Adrenal gland (tissue), 12 donors: ENCODE results near the gene PTPRN2. TPM values are rescaled to one million over a fixed set of nuclear protein-coding genes. Genes with fewer than 3 reads are reported as not detected.

Source experiments
- DNase-seq, 7 donors: peaks; one replicate each; pipeline ENCODE4 v3.0.0-alpha.2; 2019 to 2020
- H3K27ac ChIP-seq, 5 donors: fragments of 200-600 bp; sonication (generic) in 4 of 5; 1 replicate in 3 of 5; 2 replicates in 2 of 5; pipeline versions ENCODE4 v1.5.1 to v1.8.0; 2016 to 2020; ENCODE audit warnings: mild to moderate bottlenecking in 1 of 5
- H3K27me3 ChIP-seq: fragments of 200-600 bp; 2 replicates; pipeline ENCODE4 v1.8.0; 2021
- H3K36me3 ChIP-seq, 2 donors: fragments of 200-600 bp; replicated peaks in 1 of 2; 1 replicate in 1 of 2; 2 replicates in 1 of 2; pipeline versions ENCODE4 v1.5.1 to v1.8.0; 2018 to 2022
- H3K4me1 ChIP-seq, 2 donors: fragments of 200-600 bp; replicated peaks in 1 of 2; 1 replicate in 1 of 2; 2 replicates in 1 of 2; pipeline versions ENCODE4 v1.5.1 to v1.8.0; 2018 to 2021
- H3K4me3 ChIP-seq, 4 donors: fragments of 200-600 bp; sonication (generic) in 3 of 4; one replicate each; pipeline ENCODE4 v1.5.1; 2016 to 2018
- H3K9me3 ChIP-seq, 3 donors: fragments of 200-600 bp; sonication (generic) in 1 of 3; replicated peaks in 1 of 3; 1 replicate in 2 of 3; 2 replicates in 1 of 3; pipeline versions ENCODE4 v1.5.1 to v1.8.0; 2016 to 2021
- CTCF ChIP-seq, 6 experiments: fragments of 450-650 bp in 4 of 6; fragments of 200-600 bp in 2 of 6; sonication (generic) in 1 of 6; IDR thresholded peaks; 1 replicate in 5 of 6; 2 replicates in 1 of 6; pipeline versions ENCODE4 v1.5.1 to v1.8.0; 2016 to 2021; ENCODE audit warnings: antibody characterized with exemption in 6 of 6, mild to moderate bottlenecking in 2 of 6, moderate library complexity in 1 of 6
- POLR2A ChIP-seq, 2 donors: fragments of 450-650 bp; IDR thresholded peaks; one replicate each; pipeline ENCODE4 v1.6.1; 2017; ENCODE audit warnings: antibody characterized with exemption in 2 of 2, mild to moderate bottlenecking in 2 of 2, moderate library complexity in 1 of 2
- WGBS, 4 donors: extraction: QIAGEN DNeasy Blood & Tissue Kit in 2 of 4; methylation state at CpG; one replicate each; pipeline versions ENCODE4 v1.1.5 to v1.1.7; 2013 to 2017; 5-methylcytosine and 5-hydroxymethylcytosine counted together
- intact Hi-C, 2 donors: fragments of 100-400 bp; cut with DNase I; formaldehyde crosslinking; loops; one replicate each; pipeline versions ENCODE4 v1.14.1 to v1.15.0; 2022 to 2023
- polyA plus RNA-seq, 3 donors: library from polyadenylated mRNA; stranded (reverse); fragments of 200-250 nt in 2 of 3; fragments of 350-450 nt in 1 of 3; fragmentation: Illumina TruSeq in 1 of 3; extraction: RNeasy Lipid Tissue Mini Kit (QIAGEN cat#74804) in 1 of 3; gene quantifications; one replicate each; pipeline ENCODE4 v1.2.3, GENCODE V29; 2013 to 2014
- total RNA-seq, 9 donors: library from RNA; depleted of rRNA in 4 of 9; stranded (reverse); fragments of >200 nt in 4 of 9; fragments of 120-200 nt in 1 of 9; fragmentation: NEBNext Ultra II Directional in 1 of 9; extraction: Animal tissue kit (Norgen Biotek cat#: 25700) in 1 of 9; gene quantifications; one replicate each; pipeline versions ENCODE4 v1.1.0 to v1.2.4, GENCODE V29; 2013 to 2023
- donor health status: healthy with polysubstance abuse.
- donor health status: Bipolar disorder and iron deficiency.
- donor health status: DM: yes; HTN: yes; CAD: no.
- donor health status: DM: no; HTN: no; CAD: no.
- donor health status: DM: no; HTN: no; CAD: no.
- donor health status: DM: yes; HTN: yes; CAD: no.

PTPRN2 gene
- total and polyA plus RNA-seq, 12 donors = 2.2 to 16.2 (median 3.4) TPM

- Histone ChIP-seq H3K27me3 (no peaks in the 10 kb centered on the region), H3K27ac (no peak overlapping the region), H3K4me3 (no peak overlapping the region), H3K4me1 (no peaks in the 10 kb centered on the region), H3K9me3 (no peaks in the 10 kb centered on the region), H3K36me3 (no peaks in the 10 kb centered on the region)
- TF ChIP-seq POLR2A (IDR thresholded peaks at IDR 0.05) (no peak), CTCF (IDR thresholded peaks at IDR 0.05) (no peak)
- WGBS, 4 donors = 66 to 81% (median 75%) methylated on average over 6 to 7 of the region's 7 CpGs
- intact Hi-C loops = no loop called here
- no peak for DNase-seq
These were observed 37.3 kb downstream of the PTPRN2 start for GRCh38 chr7:158550394-158550700.

GRCh38 chr7:158549616-158550393, 37.8 kb downstream of the PTPRN2 start:
- H3K4me3 ChIP-seq = no peak overlapping the region
- WGBS, 4 donors = 70 to 80% (median 74%) methylated on average over 11 to 36 of the region's 36 CpGs
- no peaks in the 10 kb centered on the region for H3K9me3 ChIP-seq
- DNase-seq = peak in 3 of 7 donors; percentile 16 to 33 (median 16)
- intact Hi-C loops = no loop called here
- no peaks in the 10 kb centered on the region for H3K4me1 ChIP-seq
- no peak overlapping the region for H3K27ac ChIP-seq
- TF ChIP-seq POLR2A (IDR thresholded peaks at IDR 0.05) (no peak), CTCF (IDR thresholded peaks at IDR 0.05) (no peak)
- H3K27me3 ChIP-seq = no peaks in the 10 kb centered on the region
- H3K36me3 ChIP-seq = no peaks in the 10 kb centered on the region

- WGBS, 4 donors = 63 to 78% (median 73%) methylated on average over 14 to 22 of the region's 22 CpGs
- no peaks in the 10 kb centered on the region for H3K27me3 ChIP-seq
- H3K4me1 ChIP-seq = no peaks in the 10 kb centered on the region
- no peak for TF ChIP-seq POLR2A (IDR thresholded peaks at IDR 0.05)
- TF ChIP-seq CTCF (IDR thresholded peaks at IDR 0.05) = no peak
- H3K36me3 ChIP-seq = no peaks in the 10 kb centered on the region
- no peak overlapping the region for H3K4me3 ChIP-seq
- no peak for DNase-seq
- intact Hi-C loops = no loop called here
- no peaks in the 10 kb centered on the region for H3K9me3 ChIP-seq
- H3K27ac ChIP-seq = no peak overlapping the region
These were observed 38.4 kb downstream of the PTPRN2 start for GRCh38 chr7:158549176-158549615.

GRCh38 chr7:158548726-158549125, 38.9 kb downstream of the PTPRN2 start:
- intact Hi-C loops = no loop called here

More at GRCh38 chr7:158548726-158549125, 38.9 kb downstream of the PTPRN2 start:
- Histone ChIP-seq H3K4me1 (no peaks in the 10 kb centered on the region), H3K27ac (no peak overlapping the region), H3K36me3 (no peaks in the 10 kb centered on the region), H3K27me3 (no peaks in the 10 kb centered on the region), H3K9me3 (no peaks in the 10 kb centered on the region), H3K4me3 (no peak overlapping the region)
- DNase-seq = no peak
- WGBS, 4 donors = 80 to 93% (median 87%) methylated on average over 9 to 14 of the region's 14 CpGs
- TF ChIP-seq CTCF (IDR thresholded peaks at IDR 0.05) = no peak
- no peak for TF ChIP-seq POLR2A (IDR thresholded peaks at IDR 0.05)
